B cell (primary cell): Measurements from ENCODE around the gene CFLAR. TPM values are rescaled to one million over a fixed set of nuclear protein-coding genes. Genes with fewer than 3 reads are reported as not detected.
A peak's percentile ranks its signal among the peaks of the same experiment; 100 is the strongest.

Experiments
- ATAC-seq: fragments of 200-7000 bp; cut with Tn5 transposase; one replicate; pipeline ENCODE4 v1.10.0; 2021; ENCODE audit warnings: low read depth, mild to moderate bottlenecking, moderate number of reproducible peaks, moderate library complexity
- CTCF ChIA-PET: fragments of 350-600 bp; sonication (Branson Sonifier 250); formaldehyde crosslinking; loops from one replicate; lab custom pipeline; 2021; ENCODE audit warnings: antibody characterized with exemption, inconsistent platforms; lab: Charles Lee
- POLR2A ChIA-PET: fragments of 350-600 bp; sonication (Branson Sonifier 250); formaldehyde crosslinking; loops from one replicate; lab custom pipeline; 2021; ENCODE audit warnings: antibody characterized with exemption; lab: Charles Lee
- DNase-seq: peaks from one replicate; pipeline ENCODE4 v3.0.0; 2013
- H2AFZ ChIP-seq: 2 replicates; pipeline ENCODE4 v1.6.1; 2012; ENCODE audit warnings: mild to moderate bottlenecking, low read depth, low read length; ENCODE audit not compliant: insufficient read depth, poor library complexity, severe bottlenecking
- H3K27ac ChIP-seq, 2 donors: 1 replicate in 1 of 2; 2 replicates in 1 of 2; pipeline ENCODE4 v1.5.1; 2012 to 2013; ENCODE audit warnings: low read length in 2 of 2, mild to moderate bottlenecking in 2 of 2, moderate library complexity in 1 of 2
- H3K27me3 ChIP-seq, 4 experiments: fragments of 200-600 bp in 1 of 4; sonication (generic) in 1 of 4; replicated peaks in 1 of 4; 1 replicate in 2 of 4; 2 replicates in 2 of 4; pipeline versions ENCODE4 v1.6.1 to v1.7.0; 2013 to 2016; ENCODE audit warnings: low read length in 3 of 4, mild to moderate bottlenecking in 2 of 4, mixed read lengths in 1 of 4, moderate library complexity in 1 of 4; ENCODE audit not compliant: insufficient read depth in 4 of 4, control insufficient read depth in 3 of 4; ENCODE audit errors: control extremely low read depth in 1 of 4
- H3K36me3 ChIP-seq, 2 experiments: replicated peaks in 1 of 2; 1 replicate in 1 of 2; 2 replicates in 1 of 2; pipeline versions ENCODE4 v1.6.1 to v1.7.1; 2013; ENCODE audit warnings: low read length in 1 of 2; ENCODE audit not compliant: insufficient read depth in 2 of 2, control insufficient read depth in 1 of 2; ENCODE audit errors: control extremely low read depth in 1 of 2, extremely low read depth in 1 of 2
- H3K4me1 ChIP-seq, 2 donors: fragments of 200-600 bp in 1 of 2; sonication (generic) in 1 of 2; 1 replicate in 1 of 2; 2 replicates in 1 of 2; pipeline versions ENCODE4 v1.5.1 to v1.6.1; 2013 to 2017; ENCODE audit warnings: low read length in 2 of 2; ENCODE audit not compliant: control insufficient read depth in 2 of 2, insufficient read depth in 2 of 2
- H3K4me2 ChIP-seq: replicated peaks from 2 replicates; pipeline ENCODE3; 2012; ENCODE audit warnings: mild to moderate bottlenecking, low read depth, low read length; ENCODE audit not compliant: poor library complexity, severe bottlenecking
- H3K4me3 ChIP-seq, 5 experiments: fragments of 200-600 bp in 1 of 5; sonication (generic) in 1 of 5; 1 replicate in 3 of 5; 2 replicates in 2 of 5; pipeline versions ENCODE4 v1.5.1 to v1.7.0; 2011 to 2016; ENCODE audit warnings: low read length in 4 of 5, mild to moderate bottlenecking in 4 of 5, low read depth in 2 of 5, control low read depth in 1 of 5, moderate library complexity in 1 of 5; ENCODE audit not compliant: insufficient read depth in 1 of 5; ENCODE audit errors: control extremely low read depth in 1 of 5, extremely low read depth in 1 of 5
- H3K79me2 ChIP-seq: fragments of 200-600 bp; sonication (generic); one replicate; pipeline ENCODE4 v1.6.0; 2016; ENCODE audit warnings: low read length; ENCODE audit not compliant: control insufficient read depth, insufficient read depth
- H3K9ac ChIP-seq: fragments of 200-600 bp; sonication (generic); 2 replicates; pipeline ENCODE4 v1.6.1; 2017; ENCODE audit warnings: mild to moderate bottlenecking, low read length, moderate library complexity
- H3K9me3 ChIP-seq, 3 donors: one replicate each; pipeline versions ENCODE4 v1.6.1 to v1.7.1; 2013; ENCODE audit warnings: low read length in 2 of 3; ENCODE audit not compliant: control insufficient read depth in 2 of 3, insufficient read depth in 1 of 3; ENCODE audit errors: control extremely low read depth in 1 of 3
- H4K20me1 ChIP-seq: 2 replicates; pipeline ENCODE4 v1.6.0; 2012; ENCODE audit warnings: mild to moderate bottlenecking, low read length; ENCODE audit not compliant: insufficient read depth, control insufficient read depth, poor library complexity, severe bottlenecking
- H3K27ac Mint-ChIP-seq: one replicate; pipeline ENCODE4 v1.8.0; 2021; ENCODE audit warnings: mixed read lengths
- H3K27me3 Mint-ChIP-seq: one replicate; pipeline ENCODE4 v1.8.0; 2021; ENCODE audit warnings: mixed read lengths
- H3K4me1 Mint-ChIP-seq: one replicate; pipeline ENCODE4 v1.8.0; 2021; ENCODE audit warnings: mixed read lengths
- H3K4me3 Mint-ChIP-seq: one replicate; pipeline ENCODE4 v1.8.0; 2021; ENCODE audit warnings: mixed read lengths
- H3K9me3 Mint-ChIP-seq: one replicate; pipeline ENCODE4 v1.8.0; 2022; ENCODE audit warnings: mixed read lengths; ENCODE audit not compliant: insufficient read depth
- EZH2 ChIP-seq: IDR thresholded peaks from 2 replicates; pipeline ENCODE4 v1.6.1; 2012; ENCODE audit warnings: borderline replicate concordance, low read depth, mild to moderate bottlenecking, moderate library complexity, low read length; ENCODE audit not compliant: insufficient read depth, poor library complexity, severe bottlenecking
- WGBS: methylation state at CpG from one replicate; pipeline ENCODE4 v1.1.5; 2013; ENCODE audit warnings: missing lambda C conversion rate; ENCODE audit not compliant: insufficient coverage; 5-methylcytosine and 5-hydroxymethylcytosine counted together
- intact Hi-C: fragments of 100-400 bp; cut with micrococcal nuclease; formaldehyde crosslinking; loops from one replicate; pipeline ENCODE4 v1.10.0; 2022
- polyA plus RNA-seq: library from polyadenylated mRNA; depleted of rRNA; stranded (reverse); fragments of >200 nt; gene quantifications from 2 replicates; pipeline ENCODE4 v1.2.3, GENCODE V29; 2012
- total RNA-seq, 2 donors: library from RNA; stranded (reverse); fragments of 120-200 nt in 1 of 2; gene quantifications; 1 replicate in 1 of 2; 2 replicates in 1 of 2; pipeline versions ENCODE4 v1.2.3 to v1.2.4, GENCODE V29; 2013 to 2022
- TF ChIP-seq, protein P1 (sequence below): fragments of 200-600 bp; IDR thresholded peaks from one replicate; pipeline ENCODE4 v1.8.0; 2022; ENCODE audit warnings: antibody characterized with exemption, mild to moderate bottlenecking

The CFLAR gene
- total and polyA plus RNA-seq, 2 donors (not counting 1 experiment from before 2014, with no cell fraction given) = 58.4 to 216 TPM

DNA sequence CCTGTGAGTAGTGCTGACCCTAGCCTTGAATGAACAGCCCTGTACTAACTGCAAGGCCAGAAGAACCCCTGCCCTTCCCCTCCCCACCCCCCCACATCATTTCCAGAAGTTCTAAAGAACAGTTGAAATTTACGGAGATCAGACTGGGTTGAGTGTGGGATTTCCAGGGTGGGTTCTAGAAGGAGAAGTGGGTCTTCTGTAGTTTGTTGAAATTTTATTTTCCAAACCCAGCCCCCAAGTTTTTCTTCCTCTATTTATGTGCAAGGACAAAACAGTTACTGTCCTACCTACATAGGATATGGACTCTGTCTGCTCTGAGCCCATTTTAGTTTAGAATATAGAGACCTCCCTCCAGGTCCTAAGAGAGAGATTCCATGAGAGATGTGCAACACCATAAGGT, 40.7 kb downstream of the CFLAR start:
- Histone ChIP-seq H3K4me1 (peaks cover 45 to 57% of the 10 kb centered on the region in 2 donors), H3K79me2 (peaks cover 21% of the 10 kb centered on the region), H3K4me2 (peak overlapping the region; percentile 56), H3K9ac (no peak overlapping the region), H3K27me3 (no peaks in the 10 kb centered on the region), H2AFZ (no peak overlapping the region), H3K27ac (peak overlapping the region; percentile 84 to 85), H3K4me3 (no peak overlapping the region), H3K36me3 (peaks cover 8 to 44% of the 10 kb centered on the region in 2 experiments), H4K20me1 (no peaks in the 10 kb centered on the region), H3K9me3 (no peaks in the 10 kb centered on the region)
- Mint-ChIP-seq H3K27ac (peak overlapping the region; percentile 90), H3K9me3 (no peaks in the 10 kb centered on the region), H3K27me3 (no peaks in the 10 kb centered on the region), H3K4me3 (peak overlapping the region; percentile 54), H3K4me1 (peaks cover 65% of the 10 kb centered on the region)
- TF ChIP-seq, protein P1, sequence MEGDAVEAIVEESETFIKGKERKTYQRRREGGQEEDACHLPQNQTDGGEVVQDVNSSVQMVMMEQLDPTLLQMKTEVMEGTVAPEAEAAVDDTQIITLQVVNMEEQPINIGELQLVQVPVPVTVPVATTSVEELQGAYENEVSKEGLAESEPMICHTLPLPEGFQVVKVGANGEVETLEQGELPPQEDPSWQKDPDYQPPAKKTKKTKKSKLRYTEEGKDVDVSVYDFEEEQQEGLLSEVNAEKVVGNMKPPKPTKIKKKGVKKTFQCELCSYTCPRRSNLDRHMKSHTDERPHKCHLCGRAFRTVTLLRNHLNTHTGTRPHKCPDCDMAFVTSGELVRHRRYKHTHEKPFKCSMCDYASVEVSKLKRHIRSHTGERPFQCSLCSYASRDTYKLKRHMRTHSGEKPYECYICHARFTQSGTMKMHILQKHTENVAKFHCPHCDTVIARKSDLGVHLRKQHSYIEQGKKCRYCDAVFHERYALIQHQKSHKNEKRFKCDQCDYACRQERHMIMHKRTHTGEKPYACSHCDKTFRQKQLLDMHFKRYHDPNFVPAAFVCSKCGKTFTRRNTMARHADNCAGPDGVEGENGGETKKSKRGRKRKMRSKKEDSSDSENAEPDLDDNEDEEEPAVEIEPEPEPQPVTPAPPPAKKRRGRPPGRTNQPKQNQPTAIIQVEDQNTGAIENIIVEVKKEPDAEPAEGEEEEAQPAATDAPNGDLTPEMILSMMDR = no peak
- TF ChIP-seq EZH2 = no peak
- CTCF ChIA-PET = interaction anchor here (1.2 to 3.9 kb wide), 3 partner anchors 17 to 87 kb away, joined by 3 to 45 read pairs (median 30); partner anchors contain the start of genes HYCC2 and NDUFB3
- DNase-seq (no peak), ATAC-seq (no peak)
- POLR2A ChIA-PET = no interaction called here
- no CpG with 5 or more reads among the region's 1 CpG for WGBS
- intact Hi-C loops = no loop called here

DNA sequence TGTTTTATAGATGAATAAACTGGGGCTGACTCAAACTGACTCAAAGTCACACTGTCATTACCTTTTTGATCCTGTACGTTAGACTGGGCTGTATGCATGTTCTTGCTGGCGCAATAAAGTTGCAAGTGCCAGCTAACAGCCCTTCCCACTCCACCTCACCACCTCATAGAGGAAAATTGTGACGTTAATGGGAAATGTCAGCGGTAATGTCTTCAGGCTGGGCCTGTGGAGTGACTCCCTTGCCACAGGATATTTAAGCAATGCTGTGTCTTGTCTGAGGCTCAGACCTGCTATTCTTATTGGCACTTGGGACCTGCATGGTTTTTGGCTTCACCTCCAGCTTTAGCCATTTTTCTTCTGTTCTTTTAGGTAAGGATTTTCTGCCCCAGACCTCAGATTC, 41.7 kb downstream of the CFLAR start:
- H3K36me3 ChIP-seq = peaks cover 12 to 48% of the 10 kb centered on the region in 2 experiments
- no peak overlapping the region for H2AFZ ChIP-seq
- peak overlapping the region; percentile 90 for H3K27ac Mint-ChIP-seq
- intact Hi-C loops = loop anchor here (1.0 kb wide), 5 partner anchors 11 to 194 kb away; partner anchors contain the start of genes HYCC2 and ORC2
- CTCF ChIA-PET = interaction anchor here (0.6 to 4.1 kb wide), 27 partner anchors 10 to 269 kb away, joined by 3 to 100 read pairs (median 5); partner anchors contain the start of genes CASP10, CFLAR, HYCC2 and NDUFB3
- H3K9ac ChIP-seq = peak overlapping the region; percentile 7
- H3K4me2 ChIP-seq = peak overlapping the region; percentile 63
- H4K20me1 ChIP-seq = no peaks in the 10 kb centered on the region
- peak overlapping the region; percentile 64 for H3K4me3 Mint-ChIP-seq
- H3K27me3 ChIP-seq = no peaks in the 10 kb centered on the region
- POLR2A ChIA-PET = interaction anchor here (0.5 to 3.9 kb wide), 8 partner anchors 10 to 194 kb away, joined by 3 to 55 read pairs (median 4); partner anchors contain the start of genes CASP10, CFLAR and ORC2
- H3K4me3 ChIP-seq = peak overlapping the region in 1 of 5 experiments; percentile 9
- ATAC-seq (peak; percentile 13), DNase-seq (no peak)
- H3K27me3 Mint-ChIP-seq = no peaks in the 10 kb centered on the region
- H3K9me3 Mint-ChIP-seq = no peaks in the 10 kb centered on the region
- H3K79me2 ChIP-seq = peaks cover 21% of the 10 kb centered on the region
- peaks cover 43 to 50% of the 10 kb centered on the region in 2 donors for H3K4me1 ChIP-seq
- TF ChIP-seq, protein P1 = no peak
- TF ChIP-seq EZH2 = no peak
- H3K4me1 Mint-ChIP-seq = peaks cover 58% of the 10 kb centered on the region
- peak overlapping the region; percentile 84 to 85 for H3K27ac ChIP-seq
- no peaks in the 10 kb centered on the region for H3K9me3 ChIP-seq
- WGBS = no CpG with 5 or more reads among the region's 4 CpGs
